HEK293 (cell line): ENCODE results near the gene PDE6C.

ENCODE experiments used
- CTCF ChIA-PET: fragments of 350-600 bp; formaldehyde crosslinking; extraction: SDS; loops from one replicate; lab custom pipeline; 2021; ENCODE audit warnings: antibody characterized with exemption; lab: Yijun Ruan, JAX
- POLR2A ChIA-PET: fragments of 300-600 bp; formaldehyde crosslinking; extraction: SDS; loops from one replicate; lab custom pipeline; 2020; ENCODE audit warnings: antibody characterized with exemption, inconsistent platforms; lab: Yijun Ruan, JAX
- H3K27ac ChIP-seq: fragments of 200-500 bp; sonication (Bioruptor generic); 2 replicates; pipeline ENCODE4 v1.5.1; 2014; ENCODE audit warnings: low read depth, low read length, control low read depth, inconsistent platforms; ENCODE audit errors: extremely low read depth
- H3K36me3 ChIP-seq, 2 experiments: fragments of 200-500 bp in 1 of 2; sonication (Bioruptor generic) in 1 of 2; 1 replicate in 1 of 2; 2 replicates in 1 of 2; pipeline ENCODE4 v1.5.1; 2014 to 2017; ENCODE audit warnings: inconsistent platforms in 2 of 2, low read length in 2 of 2; ENCODE audit not compliant: control insufficient read depth in 2 of 2, insufficient read depth in 1 of 2
- H3K4me1 ChIP-seq: fragments of 200-500 bp; sonication (Bioruptor generic); 2 replicates; pipeline ENCODE4 v1.5.1; 2014; ENCODE audit warnings: mild to moderate bottlenecking, low read length, inconsistent platforms; ENCODE audit not compliant: control insufficient read depth, insufficient read depth
- H3K4me3 ChIP-seq: 2 replicates; pipeline ENCODE4 v1.5.1; 2011; ENCODE audit warnings: low read depth, mild to moderate bottlenecking, control low read depth, low read length, moderate library complexity
- H3K9me3 ChIP-seq: fragments of 200-500 bp; sonication (Bioruptor generic); 2 replicates; pipeline ENCODE4 v1.5.1; 2014; ENCODE audit warnings: low read depth, low read length, inconsistent platforms; ENCODE audit not compliant: control insufficient read depth, insufficient read depth
- FEZF1 ChIP-seq: fragments of 450-650 bp; formaldehyde crosslinking; IDR thresholded peaks from 2 replicates; pipeline ENCODE4 v1.5.1; 2016; ENCODE audit warnings: missing biosample characterization, missing genetic modification characterization
- HOXC10 ChIP-seq: sonication (generic); formaldehyde crosslinking; IDR thresholded peaks from 2 replicates; pipeline ENCODE4 v1.8.1; 2023; ENCODE audit warnings: mild to moderate bottlenecking, missing genetic modification reagents
- IKZF3 ChIP-seq: fragments of 450-650 bp; IDR thresholded peaks from 2 replicates; pipeline ENCODE4 v1.5.0; 2018; ENCODE audit warnings: missing biosample characterization, mild to moderate bottlenecking, missing genetic modification characterization, moderate library complexity
- PRDM2 ChIP-seq: fragments of 450-650 bp; formaldehyde crosslinking; IDR thresholded peaks from 2 replicates; pipeline ENCODE4 v1.5.1; 2016; ENCODE audit warnings: missing biosample characterization, missing genetic modification characterization, borderline replicate concordance
- SETDB1 ChIP-seq: IDR thresholded peaks from one replicate; pipeline ENCODE4 v1.6.1; 2017; ENCODE audit warnings: mild to moderate bottlenecking, low read length, moderate library complexity, mixed read lengths; ENCODE audit not compliant: insufficient read length
- ZBTB17 ChIP-seq: fragments of 450-650 bp; formaldehyde crosslinking; IDR thresholded peaks from 2 replicates; pipeline ENCODE4 v1.5.1; 2016; ENCODE audit warnings: missing biosample characterization, missing genetic modification characterization
- ZBTB7A ChIP-seq: fragments of 450-650 bp; formaldehyde crosslinking; IDR thresholded peaks from 2 replicates; pipeline ENCODE4 v1.5.1; 2016; ENCODE audit warnings: low read depth, missing biosample characterization, missing genetic modification characterization
- ZNF157 ChIP-seq: fragments of 450-650 bp; formaldehyde crosslinking; IDR thresholded peaks from 2 replicates; pipeline ENCODE4 v1.5.1; 2016; ENCODE audit warnings: missing biosample characterization, missing genetic modification characterization
- ZNF184 ChIP-seq: fragments of 450-650 bp; IDR thresholded peaks from 2 replicates; pipeline ENCODE4 v1.5.1; 2018; ENCODE audit warnings: missing biosample characterization, mild to moderate bottlenecking, missing genetic modification characterization
- ZNF335 ChIP-seq: fragments of 450-650 bp; formaldehyde crosslinking; conservative IDR thresholded peaks from 2 replicates; pipeline ENCODE4 v1.5.1; 2016; ENCODE audit warnings: missing biosample characterization, missing genetic modification characterization
- ZNF510 ChIP-seq: fragments of 450-650 bp; formaldehyde crosslinking; IDR thresholded peaks from 2 replicates; pipeline ENCODE4 v1.5.1; 2018; ENCODE audit warnings: mild to moderate bottlenecking, missing genetic modification characterization, missing biosample characterization; ENCODE audit not compliant: insufficient replicate concordance
- ZNF596 ChIP-seq: fragments of 450-650 bp; IDR thresholded peaks from 2 replicates; pipeline ENCODE4 v1.5.0; 2018; ENCODE audit warnings: missing biosample characterization, mild to moderate bottlenecking, missing genetic modification characterization, moderate library complexity
- ZNF626 ChIP-seq: fragments of 450-650 bp; sonication (Bioruptor Pico); formaldehyde crosslinking; IDR thresholded peaks from 2 replicates; pipeline ENCODE4 v1.5.1; 2018; ENCODE audit warnings: missing biosample characterization, missing genetic modification characterization, inconsistent platforms
- ZNF660 ChIP-seq: fragments of 450-650 bp; IDR thresholded peaks from 2 replicates; pipeline ENCODE4 v1.5.1; 2018; ENCODE audit warnings: missing biosample characterization, mild to moderate bottlenecking, missing genetic modification characterization
- ZSCAN5A ChIP-seq: fragments of 450-650 bp; formaldehyde crosslinking; IDR thresholded peaks from 2 replicates; pipeline ENCODE4 v1.5.1; 2016; ENCODE audit warnings: missing biosample characterization, missing genetic modification characterization
- TF ChIP-seq, protein P1 (sequence below): sonication (generic); formaldehyde crosslinking; IDR thresholded peaks from 2 replicates; pipeline ENCODE4 v1.8.1; 2022; ENCODE audit warnings: mild to moderate bottlenecking, moderate library complexity, missing genetic modification reagents
- TF ChIP-seq, protein P2 (sequence below): fragments of 450-650 bp; formaldehyde crosslinking; IDR thresholded peaks from 2 replicates; pipeline ENCODE4 v1.5.1; 2016; ENCODE audit warnings: missing biosample characterization, missing genetic modification characterization

The PDE6C gene

DNA sequence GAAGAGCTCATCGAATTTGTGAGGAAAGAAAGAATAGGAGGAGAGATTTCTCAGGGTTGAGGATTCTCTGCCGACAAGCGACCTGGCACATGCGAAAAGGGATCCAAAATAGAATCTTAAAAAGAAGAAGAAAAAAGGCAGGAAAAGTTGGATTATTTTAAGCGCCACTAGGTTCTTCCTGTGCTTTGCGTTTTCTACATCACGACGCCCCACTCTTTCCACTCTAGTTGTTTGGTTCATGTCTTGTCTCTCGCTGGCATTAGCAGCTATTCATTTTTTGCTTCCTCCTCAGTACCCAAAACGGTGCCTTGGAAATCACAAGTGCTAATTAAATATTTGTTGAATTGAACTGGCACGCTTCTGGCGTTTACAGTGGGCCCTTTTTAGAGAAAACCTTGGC lies 90.7 kb downstream of the PDE6C start:
- POLR2A ChIA-PET = interaction anchor here (0.7 to 1.8 kb wide), 11 partner anchors 16 to 207 kb away, joined by 3 to 7 read pairs (median 3); partner anchors contain the start of gene CEP55
- H3K36me3 ChIP-seq = peaks cover 11 to 14% of the 10 kb centered on the region in 2 experiments; a peak in 2 of 3 replicates
- peak overlapping the region; percentile 58 for H3K4me3 ChIP-seq
- no peaks in the 10 kb centered on the region for H3K9me3 ChIP-seq
- no peaks in the 10 kb centered on the region; the same call in 1 of the 2 replicates for H3K4me1 ChIP-seq
- CTCF ChIA-PET = interaction anchor here (0.6 to 3.8 kb wide), 16 partner anchors 14 to 615 kb away, joined by 3 to 23 read pairs (median 3); no protein-coding TSS in a partner anchor
- H3K27ac ChIP-seq = peak overlapping the region; percentile 84
- peak; percentile 78 for TF ChIP-seq ZNF335 (tag by site-specific recombination)
- no peak for TF ChIP-seq ZNF157 (tag by site-specific recombination)
- TF ChIP-seq, all 188 proteins: peak for 1

DNA sequence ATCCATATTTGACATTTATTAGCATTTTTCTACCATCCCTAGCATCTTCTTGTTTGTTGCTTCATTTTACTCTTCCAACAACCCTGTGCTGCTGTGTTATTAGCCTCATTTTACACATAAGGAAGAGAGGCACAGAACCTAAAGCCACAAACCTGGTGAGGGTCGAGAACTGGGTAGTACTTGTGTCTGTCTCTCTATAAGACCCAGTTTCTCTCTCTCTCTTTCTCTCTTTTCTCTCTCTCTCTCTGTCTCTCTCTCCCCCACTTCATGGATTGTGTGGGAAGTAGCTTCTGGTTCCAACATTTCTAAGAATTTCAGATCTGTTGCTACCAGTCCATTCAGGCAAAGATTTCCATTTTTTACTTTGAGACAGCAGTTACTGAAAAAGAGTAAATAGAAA lies 91.5 kb downstream of the PDE6C start:
- TF ChIP-seq ZNF596 (peak; percentile 91), ZNF626 (tag by site-specific recombination) (no peak), PRDM2 (no peak)
- TF ChIP-seq, protein P1, sequence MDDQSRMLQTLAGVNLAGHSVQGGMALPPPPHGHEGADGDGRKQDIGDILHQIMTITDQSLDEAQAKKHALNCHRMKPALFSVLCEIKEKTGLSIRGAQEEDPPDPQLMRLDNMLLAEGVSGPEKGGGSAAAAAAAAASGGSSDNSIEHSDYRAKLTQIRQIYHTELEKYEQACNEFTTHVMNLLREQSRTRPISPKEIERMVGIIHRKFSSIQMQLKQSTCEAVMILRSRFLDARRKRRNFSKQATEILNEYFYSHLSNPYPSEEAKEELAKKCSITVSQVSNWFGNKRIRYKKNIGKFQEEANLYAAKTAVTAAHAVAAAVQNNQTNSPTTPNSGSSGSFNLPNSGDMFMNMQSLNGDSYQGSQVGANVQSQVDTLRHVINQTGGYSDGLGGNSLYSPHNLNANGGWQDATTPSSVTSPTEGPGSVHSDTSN = no peak
- peaks cover 5 to 8% of the 10 kb centered on the region in 2 experiments; a peak in 2 of 3 replicates for H3K36me3 ChIP-seq
- H3K27ac ChIP-seq = no peak overlapping the region
- no peak overlapping the region for H3K4me3 ChIP-seq
- POLR2A ChIA-PET = no interaction called here
- H3K4me1 ChIP-seq = no peaks in the 10 kb centered on the region; the same call in 1 of the 2 replicates
- H3K9me3 ChIP-seq = no peaks in the 10 kb centered on the region
- CTCF ChIA-PET = interaction anchor here (1.6 kb wide), 1 partner anchor 149 kb away, joined by 7 read pairs; no protein-coding TSS in a partner anchor

DNA sequence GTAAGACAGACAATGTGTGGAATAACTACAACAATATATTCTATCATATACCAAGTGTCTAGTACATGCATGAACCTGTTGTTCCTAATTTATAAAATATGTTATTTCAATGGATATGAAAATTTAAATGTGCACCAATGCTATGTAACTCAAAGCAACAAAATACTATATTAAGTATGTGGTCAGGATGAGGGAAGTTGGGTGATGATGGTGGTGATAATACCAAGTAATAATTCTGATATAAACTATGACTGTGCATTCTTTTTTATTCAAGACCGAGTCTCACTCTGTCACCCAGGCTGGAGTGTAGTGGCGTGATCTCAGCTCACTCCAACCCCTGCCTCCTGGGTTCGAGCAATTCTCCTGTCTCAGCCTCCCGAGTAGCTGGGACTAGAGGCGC lies 92.1 kb downstream of the PDE6C start:
- Histone ChIP-seq H3K36me3 (peaks cover 2 to 4% of the 10 kb centered on the region in 2 experiments; a peak in 2 of 3 replicates), H3K4me3 (no peak overlapping the region), H3K4me1 (no peaks in the 10 kb centered on the region; the same call in 1 of the 2 replicates), H3K9me3 (no peaks in the 10 kb centered on the region), H3K27ac (no peak overlapping the region)
- CTCF ChIA-PET = interaction anchor here (0.6 kb wide), 1 partner anchor 23 kb away, joined by 5 read pairs; no protein-coding TSS in a partner anchor
- POLR2A ChIA-PET = no interaction called here
- TF ChIP-seq, protein P2, sequence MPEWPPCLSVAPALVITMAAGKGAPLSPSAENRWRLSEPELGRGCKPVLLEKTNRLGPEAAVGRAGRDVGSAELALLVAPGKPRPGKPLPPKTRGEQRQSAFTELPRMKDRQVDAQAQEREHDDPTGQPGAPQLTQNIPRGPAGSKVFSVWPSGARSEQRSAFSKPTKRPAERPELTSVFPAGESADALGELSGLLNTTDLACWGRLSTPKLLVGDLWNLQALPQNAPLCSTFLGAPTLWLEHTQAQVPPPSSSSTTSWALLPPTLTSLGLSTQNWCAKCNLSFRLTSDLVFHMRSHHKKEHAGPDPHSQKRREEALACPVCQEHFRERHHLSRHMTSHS (tag by site-specific recombination) = no peak
- TF ChIP-seq ZNF660 (tag by site-specific recombination) (no peak), ZNF184 (tag by site-specific recombination) (no peak), SETDB1 (no peak), IKZF3 (tag by site-specific recombination) (no peak), ZNF510 (tag by site-specific recombination) (no peak), ZSCAN5A (no peak), FEZF1 (no peak), ZBTB7A (tag by site-specific recombination) (no peak), HOXC10 (no peak), ZBTB17 (tag by site-specific recombination) (no peak)
- TF ChIP-seq, protein P1 = no peak
